ENCODE measurements around the gene CMSS1. TPM values are rescaled to one million over a fixed set of nuclear protein-coding genes. Genes with fewer than 3 reads are reported as not detected.

CMSS1 gene
- polyA plus RNA-seq, 1 donor from 2014 or later, result 22.7 TPM

- Mint-ChIP-seq H3K4me3 (no peak overlapping the region), H3K27ac (no peak overlapping the region), H3K27me3 (peaks cover 2% of the 10 kb centered on the region), H3K36me3 (peaks cover 2% of the 10 kb centered on the region), H3K4me1 (no peaks in the 10 kb centered on the region), H3K9me3 (peaks cover 0 to 3% (median 0%) of the 10 kb centered on the region in 3 donors)
Observed at GRCh38 chr3:99795573-99795972, 22.1 kb upstream of the CMSS1 start.

GRCh38 chr3:99799422-99799821, 18.2 kb upstream of the CMSS1 start:
- peaks cover 0 to 9% (median 2%) of the 10 kb centered on the region in 3 donors for H3K9me3 Mint-ChIP-seq
- H3K4me3 Mint-ChIP-seq, result no peak overlapping the region
- peaks cover 6% of the 10 kb centered on the region for H3K36me3 Mint-ChIP-seq
- peak overlapping the region in 2 of 3 donors; percentile 5 to 53 for H3K27ac Mint-ChIP-seq
- no peaks in the 10 kb centered on the region for H3K4me1 Mint-ChIP-seq
- H3K27me3 Mint-ChIP-seq, result no peaks in the 10 kb centered on the region

- no peak overlapping the region for H3K27ac Mint-ChIP-seq
- peaks cover 8% of the 10 kb centered on the region for H3K36me3 Mint-ChIP-seq
- H3K27me3 Mint-ChIP-seq, result no peaks in the 10 kb centered on the region
- no peak overlapping the region for H3K4me3 Mint-ChIP-seq
- peaks cover 7 to 14% (median 12%) of the 10 kb centered on the region in 3 donors for H3K9me3 Mint-ChIP-seq
- H3K4me1 Mint-ChIP-seq, result peaks cover 0 to 2% (median 0%) of the 10 kb centered on the region in 3 donors
Observed at GRCh38 chr3:99803297-99803696, 14.4 kb upstream of the CMSS1 start.

- Mint-ChIP-seq H3K9me3 (peaks cover 7 to 12% (median 11%) of the 10 kb centered on the region in 3 donors), H3K27ac (no peak overlapping the region), H3K36me3 (peaks cover 8% of the 10 kb centered on the region), H3K4me1 (peaks cover 0 to 2% (median 0%) of the 10 kb centered on the region in 3 donors), H3K4me3 (no peak overlapping the region), H3K27me3 (no peaks in the 10 kb centered on the region)
Observed at GRCh38 chr3:99805160-99805559, 12.5 kb upstream of the CMSS1 start.

GRCh38 chr3:99808163-99808794, 9.4 kb upstream of the CMSS1 start:
- Mint-ChIP-seq H3K36me3 (peaks cover 2% of the 10 kb centered on the region), H3K27me3 (no peaks in the 10 kb centered on the region), H3K4me3 (no peak overlapping the region), H3K4me1 (peaks cover 0 to 2% (median 0%) of the 10 kb centered on the region in 3 donors), H3K9me3 (peaks cover 7 to 12% (median 7%) of the 10 kb centered on the region in 3 donors), H3K27ac (no peak overlapping the region)

- peaks cover 2% of the 10 kb centered on the region for H3K36me3 Mint-ChIP-seq
- H3K4me1 Mint-ChIP-seq, result peaks cover 0 to 2% (median 0%) of the 10 kb centered on the region in 3 donors
- H3K27me3 Mint-ChIP-seq, result no peaks in the 10 kb centered on the region
- peaks cover 4 to 9% (median 7%) of the 10 kb centered on the region in 3 donors for H3K9me3 Mint-ChIP-seq
- no peak overlapping the region for H3K27ac Mint-ChIP-seq
- H3K4me3 Mint-ChIP-seq, result no peak overlapping the region
Observed at GRCh38 chr3:99809565-99809964, 8.1 kb upstream of the CMSS1 start.

- Mint-ChIP-seq H3K27ac (no peak overlapping the region), H3K36me3 (peaks cover 2% of the 10 kb centered on the region), H3K27me3 (no peaks in the 10 kb centered on the region), H3K4me3 (no peak overlapping the region), H3K9me3 (peaks cover 3 to 6% (median 5%) of the 10 kb centered on the region in 3 donors), H3K4me1 (peaks cover 0 to 3% (median 2%) of the 10 kb centered on the region in 3 donors)
Observed at GRCh38 chr3:99810403-99810802, 7.3 kb upstream of the CMSS1 start.

- Mint-ChIP-seq H3K27ac (peak overlapping the region; percentile 99), H3K4me3 (peak overlapping the region; percentile 94 to 99 (median 98)), H3K9me3 (no peaks in the 10 kb centered on the region), H3K27me3 (no peaks in the 10 kb centered on the region), H3K4me1 (peaks cover 15 to 42% (median 19%) of the 10 kb centered on the region in 3 donors), H3K36me3 (peaks cover 5% of the 10 kb centered on the region)
Observed at GRCh38 chr3:99817047-99817436, 620 bp upstream of the CMSS1 start.

GRCh38 chr3:99818818-99819217, 1.2 kb downstream of the CMSS1 start:
- Mint-ChIP-seq H3K9me3 (no peaks in the 10 kb centered on the region), H3K27me3 (no peaks in the 10 kb centered on the region), H3K27ac (peak overlapping the region; percentile 78 to 99 (median 99)), H3K4me1 (peaks cover 16 to 47% (median 19%) of the 10 kb centered on the region in 3 donors), H3K36me3 (peaks cover 5% of the 10 kb centered on the region), H3K4me3 (peak overlapping the region; percentile 70 to 99 (median 96))

GRCh38 chr3:99823723-99824711, 6.4 kb downstream of the CMSS1 start:
- Mint-ChIP-seq H3K27ac (peak overlapping the region in 1 of 3 donors; percentile 69), H3K36me3 (peaks cover 10% of the 10 kb centered on the region)

GRCh38 chr3:99825004-99825640, 7.5 kb downstream of the CMSS1 start:
- Mint-ChIP-seq H3K27me3 (no peaks in the 10 kb centered on the region), H3K9me3 (no peaks in the 10 kb centered on the region), H3K36me3 (peaks cover 6% of the 10 kb centered on the region), H3K4me3 (no peak overlapping the region), H3K27ac (peak overlapping the region in 1 of 3 donors; percentile 60), H3K4me1 (peaks cover 3 to 14% (median 4%) of the 10 kb centered on the region in 3 donors)

More at GRCh38 chr3:99823723-99824711, 6.4 kb downstream of the CMSS1 start:
- H3K9me3 Mint-ChIP-seq, result no peaks in the 10 kb centered on the region
- H3K4me1 Mint-ChIP-seq, result peaks cover 5 to 18% (median 9%) of the 10 kb centered on the region in 3 donors
- H3K27me3 Mint-ChIP-seq, result no peaks in the 10 kb centered on the region
- H3K4me3 Mint-ChIP-seq, result no peak overlapping the region

GRCh38 chr3:99829844-99830243, 12.2 kb downstream of the CMSS1 start:
- Mint-ChIP-seq H3K4me3 (no peak overlapping the region), H3K4me1 (no peaks in the 10 kb centered on the region), H3K9me3 (no peaks in the 10 kb centered on the region), H3K36me3 (peaks cover 6% of the 10 kb centered on the region), H3K27me3 (no peaks in the 10 kb centered on the region), H3K27ac (no peak overlapping the region)

GRCh38 chr3:99833617-99834205, 16.0 kb downstream of the CMSS1 start:
- Mint-ChIP-seq H3K27ac (peak overlapping the region in 1 of 3 donors; percentile 76), H3K9me3 (no peaks in the 10 kb centered on the region), H3K4me3 (no peak overlapping the region), H3K4me1 (no peaks in the 10 kb centered on the region), H3K36me3 (no peaks in the 10 kb centered on the region), H3K27me3 (no peaks in the 10 kb centered on the region)

- Mint-ChIP-seq H3K9me3 (no peaks in the 10 kb centered on the region), H3K4me1 (no peaks in the 10 kb centered on the region), H3K4me3 (no peak overlapping the region), H3K27me3 (no peaks in the 10 kb centered on the region), H3K36me3 (no peaks in the 10 kb centered on the region), H3K27ac (no peak overlapping the region)
Observed at GRCh38 chr3:99834211-99834957, 16.7 kb downstream of the CMSS1 start.

Data from IgD-negative memory B cell (primary cell).